ENCODE results near the gene CHST2. TPM values are rescaled to one million over a fixed set of nuclear protein-coding genes. Genes with fewer than 3 reads are reported as not detected.
A peak's percentile ranks its signal among the peaks of the same experiment; 100 is the strongest.

The CHST2 gene
- total RNA-seq, 1 donor from 2014 or later: 4.5 TPM

GRCh38 chr3:143138953-143139352 is 19.4 kb downstream of the CHST2 start:
- Mint-ChIP-seq H3K4me1 (peaks cover 5% of the 10 kb centered on the region), H3K4me3 (no peak overlapping the region), H3K27ac (ENCODE audit: unreplicated experiment) (no peak overlapping the region), H3K36me3 (ENCODE audit: low read depth) (no peaks in the 10 kb centered on the region), H3K9me3 (no peaks in the 10 kb centered on the region), H3K27me3 (ENCODE audit: low read depth) (no peaks in the 10 kb centered on the region)
- no peak for DNase-seq (ENCODE audit: low read depth, low spot score)
- no peak for TF ChIP-seq CTCF (conservative IDR thresholded peaks at IDR 0.05)

- TF ChIP-seq CTCF (conservative IDR thresholded peaks at IDR 0.05): no peak
- H3K36me3 Mint-ChIP-seq (ENCODE audit: low read depth): no peaks in the 10 kb centered on the region
- DNase-seq (ENCODE audit: low read depth, low spot score): no peak
- no peak overlapping the region for H3K27ac Mint-ChIP-seq (ENCODE audit: unreplicated experiment)
- H3K4me3 Mint-ChIP-seq: no peak overlapping the region
- no peaks in the 10 kb centered on the region for H3K9me3 Mint-ChIP-seq
- peaks cover 5% of the 10 kb centered on the region for H3K4me1 Mint-ChIP-seq
- H3K27me3 Mint-ChIP-seq (ENCODE audit: low read depth): no peaks in the 10 kb centered on the region
Measured at GRCh38 chr3:143139762-143140161, 20.2 kb downstream of the CHST2 start.

GRCh38 chr3:143140550-143140949 is 21.0 kb downstream of the CHST2 start:
- Mint-ChIP-seq H3K4me1 (peaks cover 5% of the 10 kb centered on the region), H3K27ac (ENCODE audit: unreplicated experiment) (peak overlapping the region; percentile 40), H3K36me3 (ENCODE audit: low read depth) (no peaks in the 10 kb centered on the region), H3K4me3 (no peak overlapping the region), H3K9me3 (no peaks in the 10 kb centered on the region), H3K27me3 (ENCODE audit: low read depth) (no peaks in the 10 kb centered on the region)
- no peak for TF ChIP-seq CTCF (conservative IDR thresholded peaks at IDR 0.05)
- no peak for DNase-seq (ENCODE audit: low read depth, low spot score)

GRCh38 chr3:143142354-143142753 is 22.8 kb downstream of the CHST2 start:
- no peak overlapping the region for H3K4me3 Mint-ChIP-seq
- no peaks in the 10 kb centered on the region for H3K27me3 Mint-ChIP-seq (ENCODE audit: low read depth)
- no peaks in the 10 kb centered on the region for H3K36me3 Mint-ChIP-seq (ENCODE audit: low read depth)
- H3K4me1 Mint-ChIP-seq: peaks cover 5% of the 10 kb centered on the region
- TF ChIP-seq CTCF (conservative IDR thresholded peaks at IDR 0.05): no peak
- no peaks in the 10 kb centered on the region for H3K9me3 Mint-ChIP-seq
- H3K27ac Mint-ChIP-seq (ENCODE audit: unreplicated experiment): no peak overlapping the region
- no peak for DNase-seq (ENCODE audit: low read depth, low spot score)

- H3K36me3 Mint-ChIP-seq (ENCODE audit: low read depth): no peaks in the 10 kb centered on the region
Measured at GRCh38 chr3:143145906-143146305, 26.3 kb downstream of the CHST2 start.

More at GRCh38 chr3:143145906-143146305, 26.3 kb downstream of the CHST2 start:
- Mint-ChIP-seq H3K4me3 (no peak overlapping the region), H3K4me1 (no peaks in the 10 kb centered on the region), H3K27me3 (ENCODE audit: low read depth) (no peaks in the 10 kb centered on the region), H3K27ac (ENCODE audit: unreplicated experiment) (no peak overlapping the region), H3K9me3 (no peaks in the 10 kb centered on the region)
- DNase-seq (ENCODE audit: low read depth, low spot score): no peak
- no peak for TF ChIP-seq CTCF (conservative IDR thresholded peaks at IDR 0.05)
